ENCODE measurements around the gene CD99.
"Not testable (repeated sequence)": the region's sequence is repeated elsewhere in the genome, so short reads cannot be mapped to it uniquely, and the experiment has no call there.

The CD99 gene

DNA sequence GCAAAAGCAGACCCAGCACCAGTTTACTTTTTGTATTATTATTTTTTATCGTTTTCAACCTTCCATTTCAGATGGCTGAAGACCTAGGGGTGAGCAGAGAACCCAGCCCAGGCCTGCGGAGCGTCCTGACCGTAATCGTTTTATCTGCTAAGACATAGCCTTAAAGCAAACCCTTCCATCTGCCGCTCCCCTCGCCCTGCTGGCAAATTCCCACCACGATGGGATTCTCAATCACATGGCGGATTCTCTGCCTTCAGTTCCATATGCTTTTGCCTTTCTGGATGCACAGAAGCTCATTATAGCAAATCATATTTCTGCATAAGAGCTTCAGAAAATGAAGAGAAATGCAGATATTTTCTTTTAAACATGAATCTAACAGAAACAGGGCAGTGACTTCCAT, 42.2 kb downstream of the CD99 start:
- Histone ChIP-seq H3K9me3 (ENCODE audit: insufficient read depth, low read length) (peaks cover 11% of the 10 kb centered on the region), H3K4me1 (ENCODE audit: insufficient read depth, insufficient read length) (no peaks in the 10 kb centered on the region), H3K27me3 (ENCODE audit: insufficient read depth, insufficient read length) (no peaks in the 10 kb centered on the region), H3K9ac (ENCODE audit: insufficient read length, low read depth) (no peak overlapping the region), H3K36me3 (ENCODE audit: insufficient read depth, insufficient read length, low read length) (peaks cover 59% of the 10 kb centered on the region), H3K4me3 (ENCODE audit: insufficient read length, low read depth) (no peak overlapping the region)
- no peak for TF ChIP-seq YY1 (IDR thresholded peaks at IDR 0.05; ENCODE audit: insufficient read depth, insufficient read length)
- no peak for TF ChIP-seq SUZ12 (IDR thresholded peaks at IDR 0.05; ENCODE audit: extremely low read depth, insufficient read depth, insufficient read length)
- TF ChIP-seq ZNF274 (IDR thresholded peaks at IDR 0.05; ENCODE audit: low read depth, low read length), result no peak
- no peak for DNase-seq (ENCODE audit: low read depth, low spot score)

DNA sequence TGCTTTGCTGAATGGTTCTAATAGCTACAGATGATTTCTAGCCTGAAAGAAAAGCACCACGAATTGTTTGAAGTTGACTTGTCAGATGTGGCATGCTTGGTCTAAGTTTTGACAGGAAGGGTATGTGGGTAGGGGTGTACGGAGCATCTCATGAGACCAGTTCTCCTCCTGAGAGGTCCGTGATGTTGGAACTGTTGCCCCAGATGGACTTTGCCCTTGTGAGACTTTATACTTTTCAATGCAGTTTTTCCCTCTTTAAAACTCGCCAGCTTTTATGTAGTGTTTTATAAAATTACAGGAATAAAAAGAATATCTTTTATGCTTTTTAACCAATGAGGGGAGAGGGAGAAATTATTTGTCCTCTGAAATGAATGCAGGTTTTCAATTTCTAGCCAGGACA, 44.2 kb downstream of the CD99 start:
- Histone ChIP-seq H3K27me3 (ENCODE audit: insufficient read depth, insufficient read length) (no peaks in the 10 kb centered on the region), H3K4me3 (ENCODE audit: insufficient read length, low read depth) (no peak overlapping the region), H3K4me1 (ENCODE audit: insufficient read depth, insufficient read length) (no peaks in the 10 kb centered on the region), H3K9me3 (ENCODE audit: insufficient read depth, low read length) (peaks cover 11% of the 10 kb centered on the region), H3K9ac (ENCODE audit: insufficient read length, low read depth) (no peak overlapping the region), H3K36me3 (ENCODE audit: insufficient read depth, insufficient read length, low read length) (peaks cover 56% of the 10 kb centered on the region)
- TF ChIP-seq SUZ12 (IDR thresholded peaks at IDR 0.05; ENCODE audit: extremely low read depth, insufficient read depth, insufficient read length) (no peak), ZNF274 (IDR thresholded peaks at IDR 0.05; ENCODE audit: low read depth, low read length) (no peak), YY1 (IDR thresholded peaks at IDR 0.05; ENCODE audit: insufficient read depth, insufficient read length) (no peak)
- DNase-seq (ENCODE audit: low read depth, low spot score), result no peak

DNA sequence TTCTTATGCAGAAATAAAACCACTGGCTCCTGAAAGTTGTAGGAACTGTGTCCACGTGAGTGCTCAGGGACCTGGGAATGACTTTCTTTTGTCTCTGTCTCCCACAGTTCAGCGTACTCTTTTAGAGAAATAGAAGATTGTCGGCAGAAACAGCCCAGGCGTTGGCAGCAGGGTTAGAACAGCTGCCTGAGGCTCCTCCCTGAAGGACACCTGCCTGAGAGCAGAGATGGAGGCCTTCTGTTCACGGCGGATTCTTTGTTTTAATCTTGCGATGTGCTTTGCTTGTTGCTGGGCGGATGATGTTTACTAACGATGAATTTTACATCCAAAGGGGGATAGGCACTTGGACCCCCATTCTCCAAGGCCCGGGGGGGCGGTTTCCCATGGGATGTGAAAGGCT, 49.6 kb downstream of the CD99 start:
- TF ChIP-seq YY1 (IDR thresholded peaks at IDR 0.05; ENCODE audit: insufficient read depth, insufficient read length) (no peak), SUZ12 (IDR thresholded peaks at IDR 0.05; ENCODE audit: extremely low read depth, insufficient read depth, insufficient read length) (no peak), ZNF274 (IDR thresholded peaks at IDR 0.05; ENCODE audit: low read depth, low read length) (no peak)
- Histone ChIP-seq H3K27me3 (ENCODE audit: insufficient read depth, insufficient read length) (no peaks in the 10 kb centered on the region), H3K4me1 (ENCODE audit: insufficient read depth, insufficient read length) (no peaks in the 10 kb centered on the region), H3K36me3 (ENCODE audit: insufficient read depth, insufficient read length, low read length) (peaks cover 49% of the 10 kb centered on the region), H3K4me3 (ENCODE audit: insufficient read length, low read depth) (no peak overlapping the region), H3K9ac (ENCODE audit: insufficient read length, low read depth) (no peak overlapping the region), H3K9me3 (ENCODE audit: insufficient read depth, low read length) (no peaks in the 10 kb centered on the region)
- DNase-seq (ENCODE audit: low read depth, low spot score), result no peak

DNA sequence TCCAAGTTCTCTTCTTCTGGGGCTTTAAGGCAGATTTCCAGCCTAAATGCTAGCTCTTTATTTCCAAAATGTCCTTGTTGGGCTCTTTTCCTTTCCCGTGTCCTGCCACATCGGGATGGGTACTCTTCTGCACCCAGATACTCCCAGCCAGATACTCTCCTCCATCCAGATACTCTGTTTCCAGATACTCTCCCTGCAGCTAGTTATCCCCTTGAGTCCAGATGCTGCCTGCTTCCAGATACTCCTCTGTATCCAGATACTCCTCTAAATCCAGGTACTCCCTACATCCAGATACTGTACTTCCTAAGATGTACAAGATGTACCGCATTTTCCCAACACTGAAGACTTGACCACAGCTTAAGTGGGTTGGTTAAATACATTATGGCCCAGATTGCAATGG, 50.3 kb downstream of the CD99 start:
- DNase-seq (ENCODE audit: low read depth, low spot score), result no peak
- no peaks in the 10 kb centered on the region for H3K9me3 ChIP-seq (ENCODE audit: insufficient read depth, low read length)
- H3K9ac ChIP-seq (ENCODE audit: insufficient read length, low read depth), result no peak overlapping the region
- H3K36me3 ChIP-seq (ENCODE audit: insufficient read depth, insufficient read length, low read length), result peaks cover 48% of the 10 kb centered on the region
- no peaks in the 10 kb centered on the region for H3K27me3 ChIP-seq (ENCODE audit: insufficient read depth, insufficient read length)
- TF ChIP-seq SUZ12 (IDR thresholded peaks at IDR 0.05; ENCODE audit: extremely low read depth, insufficient read depth, insufficient read length) (no peak), YY1 (IDR thresholded peaks at IDR 0.05; ENCODE audit: insufficient read depth, insufficient read length) (no peak), ZNF274 (IDR thresholded peaks at IDR 0.05; ENCODE audit: low read depth, low read length) (no peak)
- H3K4me1 ChIP-seq (ENCODE audit: insufficient read depth, insufficient read length), result no peaks in the 10 kb centered on the region
- H3K4me3 ChIP-seq (ENCODE audit: insufficient read length, low read depth), result no peak overlapping the region

DNA sequence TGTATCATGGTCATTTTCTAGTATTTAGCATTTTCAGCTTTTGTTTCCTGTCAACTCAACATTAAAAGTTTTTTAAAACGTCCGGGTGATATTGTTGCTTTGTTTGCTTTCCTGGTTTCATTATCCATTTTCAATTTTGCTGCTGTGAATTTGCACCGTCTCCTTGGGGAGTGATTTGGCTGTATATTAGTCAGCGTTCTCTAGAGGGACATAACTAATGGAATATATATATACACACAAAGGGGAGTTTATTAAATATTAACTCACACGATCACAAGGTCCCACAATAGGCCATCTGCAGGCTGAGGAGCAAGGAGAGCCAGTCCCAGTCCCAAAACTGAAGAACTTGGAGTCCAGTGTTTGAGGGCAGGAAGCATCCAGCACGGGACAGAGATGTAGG, 55.2 kb downstream of the CD99 start:
- peaks cover 19% of the 10 kb centered on the region for H3K36me3 ChIP-seq (ENCODE audit: insufficient read depth, insufficient read length, low read length)
- DNase-seq (ENCODE audit: low read depth, low spot score); H3K27me3 ChIP-seq (ENCODE audit: insufficient read depth, insufficient read length); H3K4me3 ChIP-seq (ENCODE audit: insufficient read length, low read depth); H3K9ac ChIP-seq (ENCODE audit: insufficient read length, low read depth); H3K9me3 ChIP-seq (ENCODE audit: insufficient read depth, low read length); H3K4me1 ChIP-seq (ENCODE audit: insufficient read depth, insufficient read length): not testable (repeated sequence)

DNA sequence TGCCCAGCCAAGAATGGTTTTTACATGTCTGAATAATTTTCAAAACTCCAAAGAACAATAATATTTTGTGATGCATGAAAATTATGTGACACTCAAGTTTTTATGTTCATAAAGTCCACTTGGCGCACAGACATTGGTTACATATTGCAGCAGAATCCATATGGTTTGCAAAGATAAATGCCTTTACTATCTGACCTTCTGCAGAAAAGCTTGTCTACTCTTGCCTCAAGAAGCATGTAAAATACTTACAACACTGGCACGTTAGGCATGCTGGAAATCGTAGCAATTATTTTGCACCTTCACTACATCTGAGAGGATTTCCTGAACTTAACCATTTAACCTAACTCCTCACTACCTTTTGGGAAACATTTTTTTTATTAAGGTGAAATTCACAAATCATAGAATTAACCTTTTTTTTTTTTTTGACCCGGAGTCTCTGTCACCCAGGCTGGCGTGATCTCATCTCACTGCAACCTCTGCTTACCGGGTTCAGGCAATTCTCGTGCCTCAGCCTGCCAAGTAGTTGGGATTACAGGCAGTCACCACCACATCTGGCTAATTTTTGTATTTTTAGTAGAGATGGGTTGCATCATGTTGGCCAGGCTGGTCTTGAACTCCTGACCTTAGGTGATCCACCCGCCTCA, 57.2 kb downstream of the CD99 start:
- no peak overlapping the region for H3K9ac ChIP-seq (ENCODE audit: insufficient read length, low read depth)
- TF ChIP-seq YY1 (IDR thresholded peaks at IDR 0.05; ENCODE audit: insufficient read depth, insufficient read length), result no peak
- no peak for TF ChIP-seq SUZ12 (IDR thresholded peaks at IDR 0.05; ENCODE audit: extremely low read depth, insufficient read depth, insufficient read length)
- TF ChIP-seq ZNF274 (IDR thresholded peaks at IDR 0.05; ENCODE audit: low read depth, low read length), result no peak
- no peak for DNase-seq (ENCODE audit: low read depth, low spot score)
- H3K36me3 ChIP-seq (ENCODE audit: insufficient read depth, insufficient read length, low read length), result peaks cover 6% of the 10 kb centered on the region
- H3K27me3 ChIP-seq (ENCODE audit: insufficient read depth, insufficient read length), result no peaks in the 10 kb centered on the region
- no peaks in the 10 kb centered on the region for H3K4me1 ChIP-seq (ENCODE audit: insufficient read depth, insufficient read length)
- no peak overlapping the region for H3K4me3 ChIP-seq (ENCODE audit: insufficient read length, low read depth)
- no peaks in the 10 kb centered on the region for H3K9me3 ChIP-seq (ENCODE audit: insufficient read depth, low read length)

DNA sequence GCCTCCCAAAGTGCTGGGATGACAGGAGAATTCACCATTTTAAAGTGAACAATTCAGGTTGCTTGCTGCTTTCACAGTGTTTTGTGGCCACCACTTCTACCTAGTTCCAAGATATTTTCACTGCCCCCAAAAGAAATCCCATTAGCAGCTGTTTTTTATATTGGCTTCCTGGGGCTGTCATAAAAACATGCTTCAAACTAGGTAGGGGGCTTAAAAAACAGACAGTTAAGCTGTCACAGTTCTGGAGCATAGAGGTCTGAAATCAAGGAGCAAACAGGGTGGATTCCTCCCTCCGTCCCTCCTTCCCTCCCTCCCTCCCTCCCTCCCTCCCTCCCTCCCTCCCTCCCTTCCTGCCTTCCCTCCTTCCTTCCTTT, 57.7 kb downstream of the CD99 start:
- H3K4me3 ChIP-seq (ENCODE audit: insufficient read length, low read depth), result no peak overlapping the region
- TF ChIP-seq YY1 (IDR thresholded peaks at IDR 0.05; ENCODE audit: insufficient read depth, insufficient read length) (no peak), SUZ12 (IDR thresholded peaks at IDR 0.05; ENCODE audit: extremely low read depth, insufficient read depth, insufficient read length) (no peak), ZNF274 (IDR thresholded peaks at IDR 0.05; ENCODE audit: low read depth, low read length) (no peak)
- H3K27me3 ChIP-seq (ENCODE audit: insufficient read depth, insufficient read length), result no peaks in the 10 kb centered on the region

DNA sequence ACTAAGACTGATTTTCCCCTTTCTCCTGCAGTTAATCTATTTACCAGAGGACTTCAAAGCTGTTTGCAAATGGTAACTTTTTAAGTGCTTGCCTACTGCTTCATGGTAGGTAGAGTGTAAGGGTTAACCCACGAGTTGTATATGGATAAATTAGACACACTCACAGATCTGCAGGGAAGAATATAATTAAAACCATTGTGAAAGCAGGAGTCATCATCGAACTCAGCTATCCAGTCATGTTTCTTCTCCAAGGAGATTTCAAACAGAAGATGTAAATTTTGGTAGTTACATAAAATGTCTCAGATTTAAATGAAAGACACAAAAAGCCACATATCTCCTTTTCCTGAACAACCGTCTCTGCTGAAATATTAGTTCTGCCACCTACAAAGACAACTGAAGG, 60.2 kb downstream of the CD99 start:
- DNase-seq (ENCODE audit: low read depth, low spot score), result no peak

More for the DNA sequence above, 57.7 kb downstream of the CD99 start:
- Histone ChIP-seq H3K4me1 (ENCODE audit: insufficient read depth, insufficient read length) (no peaks in the 10 kb centered on the region), H3K9me3 (ENCODE audit: insufficient read depth, low read length) (no peaks in the 10 kb centered on the region), H3K36me3 (ENCODE audit: insufficient read depth, insufficient read length, low read length) (peaks cover under 1% of the 10 kb centered on the region), H3K9ac (ENCODE audit: insufficient read length, low read depth) (no peak overlapping the region)
- no peak for DNase-seq (ENCODE audit: low read depth, low spot score)

DNA sequence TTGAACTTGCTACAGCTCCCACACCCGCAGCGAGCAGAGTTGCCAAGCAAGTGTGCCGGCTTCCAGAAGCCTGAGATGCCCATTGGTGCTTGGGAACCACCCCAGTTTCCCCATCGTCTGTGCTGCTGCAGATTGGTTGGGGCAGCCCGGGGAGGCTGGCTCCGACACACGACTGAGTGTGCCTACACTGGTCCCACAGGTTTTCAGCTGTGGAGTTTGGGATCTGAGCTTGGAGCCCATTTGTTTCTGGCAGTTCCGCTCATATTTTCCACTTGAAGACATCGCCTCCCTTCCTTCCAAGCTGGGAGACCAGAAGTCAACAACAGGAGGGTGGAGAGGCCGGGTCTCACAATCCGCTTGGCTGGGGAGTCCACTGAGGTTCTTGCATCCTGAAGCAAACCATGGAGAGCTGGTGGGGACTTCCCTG, 60.8 kb downstream of the CD99 start, which contains the start of gene XG:
XG (plus strand) TSS at position 167 of the 427 bp plus-strand sequence; CDS start at position 402, 235 bp downstream.
- H3K36me3 ChIP-seq (ENCODE audit: insufficient read depth, insufficient read length, low read length); H3K9me3 ChIP-seq (ENCODE audit: insufficient read depth, low read length); H3K4me3 ChIP-seq (ENCODE audit: insufficient read length, low read depth); H3K27me3 ChIP-seq (ENCODE audit: insufficient read depth, insufficient read length); H3K4me1 ChIP-seq (ENCODE audit: insufficient read depth, insufficient read length); H3K9ac ChIP-seq (ENCODE audit: insufficient read length, low read depth); DNase-seq (ENCODE audit: low read depth, low spot score): not testable (repeated sequence)

More for the DNA sequence above, 60.2 kb downstream of the CD99 start:
- Histone ChIP-seq H3K27me3 (ENCODE audit: insufficient read depth, insufficient read length) (no peaks in the 10 kb centered on the region), H3K9ac (ENCODE audit: insufficient read length, low read depth) (no peak overlapping the region), H3K9me3 (ENCODE audit: insufficient read depth, low read length) (no peaks in the 10 kb centered on the region), H3K36me3 (ENCODE audit: insufficient read depth, insufficient read length, low read length) (no peaks in the 10 kb centered on the region), H3K4me3 (ENCODE audit: insufficient read length, low read depth) (no peak overlapping the region), H3K4me1 (ENCODE audit: insufficient read depth, insufficient read length) (no peaks in the 10 kb centered on the region)
- TF ChIP-seq ZNF274 (IDR thresholded peaks at IDR 0.05; ENCODE audit: low read depth, low read length), result no peak
- TF ChIP-seq SUZ12 (IDR thresholded peaks at IDR 0.05; ENCODE audit: extremely low read depth, insufficient read depth, insufficient read length), result no peak
- TF ChIP-seq YY1 (IDR thresholded peaks at IDR 0.05; ENCODE audit: insufficient read depth, insufficient read length), result no peak

DNA sequence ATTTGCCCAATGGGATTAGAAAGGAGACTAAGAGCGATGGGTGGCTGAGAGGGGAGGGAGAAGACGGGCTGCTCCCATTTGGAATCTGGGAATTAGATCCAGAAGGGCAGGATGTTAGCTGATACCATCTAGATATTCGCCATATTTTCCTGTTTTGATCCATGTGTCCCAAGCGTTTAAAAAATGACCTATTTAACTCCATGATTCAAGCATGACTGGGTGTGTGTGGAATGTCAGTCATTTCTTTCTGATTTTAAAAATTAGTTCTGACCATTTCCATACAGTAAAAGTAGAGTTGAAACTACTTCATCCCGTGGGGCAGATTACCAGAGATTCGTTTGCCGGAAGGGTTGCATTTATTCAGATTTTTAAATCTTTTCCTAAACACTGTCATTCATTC, 61.3 kb downstream of the CD99 start:
- H3K9me3 ChIP-seq (ENCODE audit: insufficient read depth, low read length); H3K9ac ChIP-seq (ENCODE audit: insufficient read length, low read depth); H3K36me3 ChIP-seq (ENCODE audit: insufficient read depth, insufficient read length, low read length); DNase-seq (ENCODE audit: low read depth, low spot score); H3K4me3 ChIP-seq (ENCODE audit: insufficient read length, low read depth); H3K27me3 ChIP-seq (ENCODE audit: insufficient read depth, insufficient read length); H3K4me1 ChIP-seq (ENCODE audit: insufficient read depth, insufficient read length): not testable (repeated sequence)
